GDM1 (cell line): ENCODE results near the gene SLC25A12.

Experiments
- DNase-seq: peaks from one replicate; lab custom pipeline; 2025; lab: John Stamatoyannopoulos, UW

SLC25A12 gene

GRCh38 chr2:171889333-171889732, 4.7 kb downstream of the SLC25A12 start:
- DNase-seq = no peak

GRCh38 chr2:171883275-171883893, 10.7 kb downstream of the SLC25A12 start:
- no peak for DNase-seq

- DNase-seq = no peak
Measured at GRCh38 chr2:171882089-171882769, 11.8 kb downstream of the SLC25A12 start.

- DNase-seq = no peak
Measured at GRCh38 chr2:171880774-171881173, 13.3 kb downstream of the SLC25A12 start.

DNA sequence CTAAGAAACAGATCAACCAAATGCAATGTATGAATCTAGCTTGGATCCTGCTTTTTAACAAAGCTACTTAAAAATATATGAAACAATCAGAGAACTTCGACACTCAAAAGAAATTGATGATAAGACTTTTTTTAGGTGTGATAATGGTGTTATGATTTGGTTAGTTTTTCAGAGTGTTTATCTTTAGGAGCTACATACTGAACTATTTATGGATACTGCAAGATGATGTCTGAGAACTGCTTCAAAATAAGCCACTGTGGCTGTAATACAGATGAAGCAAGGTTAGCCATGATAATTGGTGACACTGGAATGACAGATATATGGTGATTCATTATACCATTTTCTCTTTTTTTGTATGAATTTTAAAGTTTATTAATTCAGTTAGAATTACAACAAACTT, 14.2 kb downstream of the SLC25A12 start:
- DNase-seq = no peak

- no peak for DNase-seq
Measured at GRCh38 chr2:171878481-171878993, 15.5 kb downstream of the SLC25A12 start.

DNA sequence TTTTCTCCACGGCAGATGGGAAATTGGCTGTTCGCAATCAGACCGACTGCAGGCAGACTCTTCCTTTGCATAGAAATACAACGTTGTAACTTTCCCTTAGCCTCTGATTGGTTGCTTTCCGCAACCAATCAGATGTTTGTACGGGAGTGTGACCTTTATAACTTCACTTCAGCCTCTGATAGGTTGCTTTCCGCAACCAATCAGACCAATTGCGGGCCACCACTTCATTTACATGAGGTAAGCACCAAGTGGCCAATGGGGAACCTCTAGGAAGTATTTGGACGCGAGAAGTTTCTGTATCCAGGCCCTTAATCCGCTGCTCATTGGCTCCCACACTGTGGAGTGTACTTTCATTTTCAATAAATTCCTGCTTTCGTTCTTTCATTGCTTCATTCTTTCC, 19.1 kb downstream of the SLC25A12 start:
- no peak for DNase-seq

DNA sequence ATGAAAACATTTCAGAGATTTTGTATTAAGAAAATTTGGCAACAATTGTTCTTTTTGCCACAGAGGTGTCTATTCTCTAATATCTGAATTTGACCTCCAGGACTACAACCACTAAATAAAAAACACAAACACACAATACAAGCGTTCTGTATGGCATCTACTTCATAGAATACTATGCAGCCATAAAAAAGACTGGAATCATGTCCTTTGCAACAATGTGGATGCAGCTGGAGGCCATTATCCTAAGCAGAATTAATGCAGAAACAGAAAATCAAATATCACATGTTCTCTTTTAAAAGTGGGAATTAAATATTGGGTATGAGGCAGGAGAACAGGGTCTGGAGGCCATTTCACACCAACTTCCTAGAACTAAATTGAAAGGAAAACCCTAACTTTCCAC, 19.5 kb downstream of the SLC25A12 start:
- DNase-seq = no peak

- DNase-seq = no peak
Measured at GRCh38 chr2:171864357-171864985, 29.6 kb downstream of the SLC25A12 start.

GRCh38 chr2:171862501-171862900, 31.5 kb downstream of the SLC25A12 start:
- no peak for DNase-seq

DNA sequence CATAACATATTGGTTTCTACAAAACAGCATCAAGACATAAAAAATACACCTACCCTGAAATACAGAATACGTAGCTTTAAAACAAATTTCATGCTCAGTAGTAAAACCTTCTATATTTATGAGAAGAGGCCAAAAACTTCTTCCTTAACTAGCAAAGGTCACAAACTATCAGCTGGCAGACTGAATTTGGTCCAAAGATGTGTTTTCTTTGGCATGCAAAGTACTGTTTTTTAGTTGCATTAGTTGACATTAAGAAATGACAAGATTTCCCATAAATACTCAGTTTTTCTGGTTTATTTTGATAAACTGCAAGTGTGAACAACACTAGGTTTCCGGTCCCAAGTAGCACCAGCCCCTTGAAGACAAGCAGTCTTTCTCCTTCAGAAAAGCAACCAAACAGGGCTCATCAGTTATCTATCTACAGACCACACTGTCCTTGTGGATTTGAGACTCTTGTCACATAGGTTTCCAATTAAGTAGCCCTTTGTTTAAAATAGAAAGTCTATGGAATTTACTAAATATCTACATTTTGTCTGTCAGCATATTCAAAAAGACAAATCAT, 35.6 kb downstream of the SLC25A12 start:
- no peak for DNase-seq

- no peak for DNase-seq
Measured at GRCh38 chr2:171855401-171855800, 38.6 kb downstream of the SLC25A12 start.

DNA sequence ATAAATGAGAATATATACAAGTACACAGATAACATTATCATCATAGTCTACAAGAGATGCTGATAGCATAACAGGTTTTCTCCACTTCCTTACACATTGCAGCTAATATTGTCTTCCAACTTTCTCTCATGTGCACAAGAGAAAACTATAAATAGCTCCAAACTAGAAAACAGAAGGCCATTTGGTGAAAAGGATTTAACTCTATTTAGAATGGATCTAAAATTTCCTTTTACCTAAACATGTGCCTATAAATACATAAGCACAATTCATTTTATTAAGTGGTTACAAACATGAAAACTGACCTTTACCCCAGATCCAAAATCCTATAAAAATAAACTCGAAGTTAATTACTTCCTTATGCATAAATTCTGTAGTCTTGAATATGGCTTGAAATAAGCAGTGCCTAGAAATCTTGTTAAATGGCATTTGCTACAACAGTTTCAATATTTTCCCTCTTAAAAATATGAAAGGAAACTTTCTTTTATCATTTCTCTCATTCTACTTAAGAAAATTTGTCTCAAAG, 41.6 kb downstream of the SLC25A12 start:
- DNase-seq = no peak

DNA sequence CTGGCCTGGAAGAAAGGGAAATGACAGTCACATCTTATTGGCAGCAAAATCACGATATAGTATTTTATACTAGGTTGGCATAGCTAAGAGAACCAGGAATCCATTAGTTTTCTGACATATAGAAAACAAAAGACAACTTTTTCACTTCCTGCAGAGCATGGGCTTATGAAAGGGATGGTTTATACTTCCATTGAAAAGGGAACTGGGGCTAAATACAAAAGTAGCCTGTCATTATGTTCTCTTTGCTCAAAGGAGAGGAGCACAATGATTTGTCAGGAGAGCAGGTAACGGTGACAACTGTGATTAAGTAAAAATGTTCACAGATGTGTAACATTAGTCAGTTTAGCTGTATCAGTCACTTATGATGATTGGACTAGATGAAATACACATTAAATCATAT, 46.4 kb downstream of the SLC25A12 start:
- DNase-seq = no peak

- no peak for DNase-seq
Measured at GRCh38 chr2:171846894-171847293, 47.1 kb downstream of the SLC25A12 start.

DNA sequence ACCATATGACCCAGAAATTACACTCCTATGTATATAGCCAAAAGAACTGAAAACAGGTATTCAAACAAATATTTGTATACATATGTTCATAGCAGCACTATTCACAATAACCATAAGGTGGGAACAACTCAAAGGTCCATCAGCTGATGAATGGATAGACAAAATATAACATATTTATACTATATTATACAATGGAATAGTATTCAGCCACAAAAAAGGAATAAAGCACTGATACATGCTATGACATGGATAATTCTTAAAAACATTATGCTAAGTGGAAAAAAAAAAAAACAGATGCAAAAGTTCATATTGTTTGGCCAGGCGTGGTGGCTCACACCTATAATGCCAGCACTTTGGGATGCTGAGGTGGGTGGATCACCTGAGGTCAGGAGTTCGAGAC, 52.0 kb downstream of the SLC25A12 start:
- no peak for DNase-seq

GRCh38 chr2:171837736-171838135, 56.3 kb downstream of the SLC25A12 start:
- no peak for DNase-seq

DNA sequence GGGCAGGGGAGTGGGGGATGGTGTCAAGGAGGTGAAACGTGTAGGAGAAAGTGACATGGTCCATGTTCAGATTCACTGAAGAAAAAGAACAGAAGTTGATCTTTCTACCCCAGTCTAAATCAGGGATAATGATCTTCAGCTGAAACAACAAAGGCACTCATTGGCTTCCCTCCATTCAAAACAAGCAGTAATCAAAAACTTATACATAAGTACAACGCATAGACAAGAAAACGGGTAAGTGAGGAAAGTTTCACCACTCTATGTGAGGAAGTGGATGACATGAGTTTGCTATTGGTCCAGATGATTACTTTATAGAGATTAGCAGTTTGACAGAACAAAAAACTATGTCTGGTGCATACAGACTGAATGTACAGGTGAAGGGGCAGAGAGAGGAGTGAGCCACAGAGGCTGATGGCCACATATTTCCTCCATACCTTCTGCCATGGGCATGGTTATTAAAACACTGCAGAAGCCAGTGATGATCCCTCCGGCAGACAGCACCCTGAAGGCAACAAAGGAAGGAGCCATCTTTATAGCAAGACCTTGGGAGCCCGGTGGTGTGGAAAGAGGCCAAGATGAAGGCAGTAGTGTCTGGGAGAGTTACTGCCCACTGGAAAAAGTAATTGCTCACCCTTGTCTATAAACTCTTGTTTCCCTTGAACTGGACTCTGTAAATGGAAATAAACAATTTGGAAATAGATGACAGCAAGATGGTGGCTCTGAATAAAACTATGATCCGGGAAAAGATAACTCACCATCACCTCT, 57.7 kb downstream of the SLC25A12 start:
- DNase-seq = no peak

GRCh38 chr2:171835386-171835785, 58.7 kb downstream of the SLC25A12 start:
- DNase-seq = no peak

DNA sequence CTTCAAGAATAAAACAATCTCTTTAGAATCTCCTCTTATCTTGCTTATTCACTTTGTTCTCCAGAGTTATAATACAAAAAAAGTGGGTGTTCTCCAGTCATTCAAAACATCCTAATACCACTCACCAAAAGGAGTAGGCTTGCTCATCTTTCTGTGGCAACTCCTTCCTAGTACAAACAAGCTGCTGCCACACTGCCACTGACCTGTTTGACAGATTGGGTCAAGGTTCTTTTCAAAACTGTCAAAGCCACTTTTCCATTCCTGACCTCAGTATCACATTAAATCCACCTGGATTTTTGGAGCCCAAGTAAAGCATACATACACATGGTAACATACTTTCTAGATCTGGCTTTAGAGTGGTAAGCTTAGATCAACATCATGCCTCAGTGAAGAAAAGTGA, 59.8 kb downstream of the SLC25A12 start:
- DNase-seq = no peak

DNA sequence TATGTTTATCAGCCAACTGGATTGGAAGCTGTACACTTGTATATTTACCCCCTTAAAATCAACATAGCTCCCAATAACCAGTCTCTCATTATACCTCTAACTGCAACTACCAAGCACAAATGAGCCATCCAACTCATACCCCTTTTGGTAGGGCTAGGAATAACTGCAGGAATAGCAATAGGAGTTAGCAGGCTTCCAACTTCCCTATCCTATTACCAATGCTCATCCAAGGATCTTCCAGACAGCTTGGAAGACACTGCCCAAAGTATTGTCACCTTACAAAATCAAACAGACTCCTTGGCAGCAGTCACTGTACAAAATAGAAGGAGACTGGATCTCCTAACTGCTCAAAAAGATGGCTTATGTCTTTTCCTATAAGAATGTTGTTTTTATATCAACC, 61.6 kb downstream of the SLC25A12 start:
- DNase-seq = no peak

- no peak for DNase-seq
Measured at GRCh38 chr2:171830039-171830438, 64.0 kb downstream of the SLC25A12 start.
